ENCODE measurements around the gene PARVA.

The PARVA gene

DNA sequence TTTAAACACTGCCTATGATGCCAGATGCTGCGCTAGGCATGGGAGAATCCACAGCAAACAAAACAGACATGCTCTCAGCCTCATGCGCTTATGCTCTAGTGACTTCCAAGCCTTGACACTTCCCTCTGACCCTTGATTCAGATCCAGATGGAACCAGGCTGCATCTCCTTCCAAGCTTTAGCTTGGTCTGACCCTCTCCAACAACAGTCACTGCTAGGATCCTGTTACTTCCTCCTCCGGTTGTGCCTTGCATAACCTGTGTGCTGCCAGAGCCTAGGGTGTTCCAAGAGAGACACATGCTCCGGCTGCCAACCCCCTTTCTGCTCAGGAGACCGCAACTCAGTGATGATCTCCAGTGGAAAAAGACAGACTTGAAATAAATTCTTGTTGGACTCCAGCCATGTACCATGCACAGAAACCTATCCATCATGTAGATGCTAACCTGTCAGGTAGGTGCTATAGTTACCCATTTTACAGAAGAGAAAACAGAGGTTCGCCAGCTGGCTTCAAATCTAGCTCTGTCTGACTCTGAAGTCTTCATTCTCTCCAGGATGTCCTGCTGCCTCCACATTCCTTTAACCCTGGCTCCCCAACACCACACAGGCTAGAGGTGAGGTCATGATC is 160.5 kb downstream of the PARVA start:
- no peak for DNase-seq

DNA sequence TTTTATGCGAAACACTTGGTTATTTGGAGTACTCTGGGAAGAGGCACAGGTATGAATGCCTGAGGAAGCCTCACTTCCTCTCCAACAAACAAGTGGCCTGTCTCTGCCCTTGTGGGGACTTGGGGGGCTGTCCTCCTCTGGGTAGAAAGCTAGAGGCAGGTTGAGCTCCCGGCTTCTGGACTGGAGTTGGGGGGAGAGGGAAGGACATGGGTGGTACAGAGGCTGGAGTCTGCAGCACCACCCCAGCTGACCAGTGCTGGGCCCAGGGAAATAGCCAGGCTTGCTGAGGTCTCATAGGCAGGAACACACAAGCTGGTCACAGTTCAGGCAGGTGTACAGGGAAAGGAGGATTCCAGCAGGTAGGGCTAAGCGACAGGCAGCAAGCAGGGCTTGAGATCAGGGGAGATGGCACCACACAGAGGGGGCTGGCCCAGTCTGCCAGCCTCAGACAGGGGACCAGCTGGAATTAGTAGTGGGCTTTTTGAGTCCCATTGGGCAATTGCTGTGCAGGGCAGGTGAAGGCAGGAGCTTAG is 161.6 kb downstream of the PARVA start:
- DNase-seq = no peak

- no peak for DNase-seq
Measured at GRCh38 chr11:12539572-12539971, 162.2 kb downstream of the PARVA start.

DNA sequence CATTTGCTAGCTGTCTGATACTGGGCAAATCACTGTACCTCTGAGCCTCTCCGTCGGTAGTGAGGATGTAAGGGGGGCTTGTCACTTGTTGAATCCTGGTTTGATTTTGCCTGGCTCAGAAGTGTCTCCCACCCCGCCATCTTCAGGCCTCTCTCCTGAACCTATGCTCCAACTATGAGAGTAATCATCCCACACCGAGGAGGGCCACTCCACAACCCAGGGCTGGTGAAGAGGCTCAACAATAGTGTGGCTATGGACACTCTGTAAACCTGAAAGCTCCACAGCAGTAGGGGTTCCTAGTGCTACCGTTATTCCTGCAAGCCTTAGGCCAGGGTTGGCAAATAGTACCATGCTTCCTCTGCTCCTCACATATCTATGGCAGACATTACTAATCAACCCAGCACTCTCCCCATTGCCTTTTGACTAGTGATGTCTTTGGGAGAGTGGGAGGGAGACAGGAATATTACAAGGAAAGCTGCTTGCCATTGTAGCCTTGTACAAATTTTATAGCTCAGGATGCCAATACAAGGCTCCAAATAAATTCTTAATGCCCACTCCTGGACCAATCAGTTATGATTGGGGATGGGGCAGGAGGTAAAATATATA is 162.8 kb downstream of the PARVA start:
- DNase-seq = no peak

- DNase-seq = no peak
Measured at GRCh38 chr11:12540913-12541582, 163.7 kb downstream of the PARVA start.

GRCh38 chr11:12541583-12542151 is 164.3 kb downstream of the PARVA start:
- no peak for DNase-seq

DNA sequence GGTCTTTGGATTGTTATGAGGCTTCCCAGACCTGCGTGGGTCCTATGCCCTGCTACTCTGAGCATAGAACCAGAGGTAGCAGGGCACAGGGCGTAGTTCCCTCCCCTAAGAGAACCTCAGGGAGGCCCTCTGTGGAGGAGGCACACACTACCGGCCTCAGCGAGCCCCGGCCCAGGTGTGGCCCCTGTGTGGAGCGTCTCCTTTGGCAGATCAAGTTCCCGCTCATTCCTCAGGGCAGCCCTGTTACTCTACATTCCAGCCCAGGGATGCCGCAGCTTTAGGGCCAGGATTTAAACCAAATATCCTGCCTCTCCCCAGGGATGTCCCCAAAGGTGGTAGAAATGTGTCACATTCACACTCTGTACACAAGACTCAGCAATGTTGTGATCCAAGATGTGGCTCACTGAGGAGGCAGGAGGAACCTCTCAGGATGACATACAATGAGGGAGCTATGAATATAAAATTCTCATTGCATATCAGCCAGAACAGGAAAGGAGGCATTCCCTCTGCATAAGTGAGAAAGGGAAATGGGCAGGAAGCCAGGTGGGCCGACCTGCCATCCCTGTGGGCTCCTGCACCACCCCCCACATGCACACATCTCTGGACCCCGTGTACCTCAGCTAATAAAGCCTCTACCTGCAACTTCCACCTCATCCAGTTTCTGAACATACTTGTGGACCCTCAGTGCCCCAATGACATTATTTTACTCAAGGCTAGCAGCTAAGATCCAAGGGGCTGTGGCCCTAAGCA is 165.0 kb downstream of the PARVA start:
- no peak for DNase-seq

DNA sequence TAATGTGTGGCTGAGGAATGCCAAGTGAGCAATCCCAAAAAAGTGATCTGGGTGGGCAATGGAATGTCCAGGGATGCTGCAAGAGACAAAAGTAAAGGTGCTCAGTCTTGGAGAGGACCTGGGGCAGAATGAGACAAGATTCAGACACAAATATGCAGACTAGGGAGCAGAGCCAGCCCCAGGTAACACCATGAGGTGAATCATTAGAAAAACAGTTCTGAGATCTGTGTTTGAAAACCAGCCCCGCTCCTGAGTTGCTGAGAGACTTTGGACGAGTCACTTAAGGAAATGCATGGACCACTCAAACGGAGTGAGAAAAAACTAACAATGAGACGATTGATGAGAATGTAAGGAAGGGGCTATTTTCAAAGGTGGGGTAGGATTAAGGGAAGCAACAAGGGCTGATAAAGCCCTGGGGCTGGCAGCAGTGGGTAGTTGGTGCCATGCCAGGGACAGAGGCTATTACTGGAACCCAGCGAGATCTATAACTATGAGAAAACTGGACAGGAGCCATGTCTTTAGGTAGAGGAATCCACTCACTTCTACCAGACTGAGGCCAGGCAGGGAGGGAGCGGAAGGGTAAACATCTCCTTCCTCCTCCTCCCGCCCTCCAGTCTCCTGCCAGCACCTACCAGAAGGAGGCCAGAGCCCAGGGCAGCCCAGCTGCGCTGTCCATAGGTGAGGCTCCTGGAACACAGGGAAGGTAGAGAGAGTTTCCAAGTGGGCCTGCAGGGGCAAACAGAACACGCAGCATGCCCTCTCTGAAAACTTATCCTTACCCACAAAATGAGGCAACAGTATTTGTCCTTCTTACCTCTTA is 166.4 kb downstream of the PARVA start:
- DNase-seq = no peak

DNA sequence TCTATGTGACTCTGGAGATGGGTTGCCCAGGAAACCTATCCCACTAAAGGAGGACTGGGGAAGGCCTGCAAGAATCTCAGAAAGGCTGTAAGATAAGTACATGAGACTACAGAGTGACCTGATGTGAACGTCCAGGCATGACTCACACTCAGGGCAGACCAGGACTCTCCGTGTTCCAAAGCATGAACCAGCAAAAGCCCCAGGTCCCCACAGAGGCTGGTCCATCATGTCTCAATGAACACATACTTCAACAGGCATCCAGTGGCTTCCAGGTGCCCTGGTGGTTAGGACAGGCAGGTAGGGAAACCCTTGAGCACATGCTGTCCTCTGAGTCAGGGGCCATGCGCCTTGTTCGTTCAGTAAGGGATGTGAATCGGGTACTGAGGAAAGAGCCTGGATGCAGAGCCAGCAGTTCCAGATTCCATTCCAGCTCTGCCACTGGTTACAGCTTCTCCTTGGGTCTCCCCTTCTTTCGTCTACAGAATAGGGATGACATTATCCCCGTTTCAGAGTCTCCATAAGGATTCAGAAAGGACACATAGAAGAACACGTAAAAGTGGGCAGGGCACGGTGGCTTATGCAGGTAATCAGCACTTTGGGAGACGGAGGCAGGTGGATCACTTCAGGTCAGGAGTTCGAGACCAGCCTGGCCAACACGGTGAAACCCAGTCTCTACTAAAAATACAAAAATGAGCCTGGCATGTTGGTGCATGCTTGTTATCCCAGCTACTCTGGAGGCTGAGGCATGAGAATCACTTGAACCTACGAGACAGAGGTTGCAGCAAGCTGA is 167.8 kb downstream of the PARVA start:
- DNase-seq = no peak

- no peak for DNase-seq
Measured at GRCh38 chr11:12546122-12546521, 168.8 kb downstream of the PARVA start.

DNA sequence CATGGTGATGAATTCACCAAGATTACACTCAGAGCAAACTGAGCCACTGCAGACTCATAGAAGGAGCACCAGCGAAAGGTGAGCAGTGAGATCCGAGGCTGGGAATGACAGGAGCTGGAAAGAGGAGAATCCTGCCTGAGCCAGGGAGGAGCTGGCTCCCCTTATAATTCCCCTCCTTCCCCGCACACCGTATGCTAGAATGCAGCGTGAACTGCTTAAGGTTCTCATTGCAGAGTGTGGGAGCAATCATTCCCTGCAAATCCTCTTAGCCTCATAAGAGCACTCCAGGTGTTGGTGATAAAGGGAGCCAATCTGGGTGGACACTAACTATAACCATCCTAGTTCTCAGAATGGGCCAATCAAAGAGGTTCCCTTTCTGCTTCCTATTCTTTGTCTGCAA is 169.3 kb downstream of the PARVA start:
- no peak for DNase-seq

GRCh38 chr11:12547953-12548650 is 170.7 kb downstream of the PARVA start:
- no peak for DNase-seq

DNA sequence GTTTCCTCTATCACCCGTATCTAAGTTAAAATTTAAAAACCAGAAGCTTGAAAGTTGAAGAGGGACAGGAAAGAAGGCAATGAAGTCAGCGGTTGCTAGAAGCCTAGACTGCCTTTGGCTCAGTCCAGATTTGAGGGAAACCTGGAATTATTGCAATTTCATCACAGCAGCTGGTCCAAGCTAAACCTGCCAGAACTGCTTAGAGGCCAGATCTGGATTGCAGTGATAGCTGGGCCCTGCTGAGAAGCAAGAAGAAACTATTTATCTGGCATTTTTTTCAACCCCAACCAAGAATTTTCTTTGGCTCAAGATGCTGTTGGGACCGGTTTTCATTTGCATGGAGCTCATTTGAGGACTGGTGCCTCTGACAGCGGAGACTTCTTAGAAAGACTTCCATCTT is 175.3 kb downstream of the PARVA start:
- no peak for DNase-seq

DNA sequence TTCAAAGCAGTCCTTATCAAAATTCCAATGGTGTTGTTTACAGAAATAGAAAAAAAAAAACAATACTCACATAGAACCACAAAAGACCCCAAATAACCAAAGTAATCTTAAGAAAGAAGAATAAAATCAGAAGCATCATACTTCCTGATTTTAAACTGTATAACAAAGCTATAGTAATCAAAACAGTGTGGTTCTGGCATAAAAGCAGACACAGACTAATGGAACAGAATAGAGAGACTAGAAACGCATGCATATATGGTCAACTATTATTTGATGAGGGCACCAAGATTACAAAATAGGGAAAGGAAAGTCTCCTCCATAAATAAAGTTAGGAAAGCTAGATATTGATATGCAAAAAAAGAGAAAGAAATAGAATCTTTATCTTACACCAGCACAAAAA is 176.8 kb downstream of the PARVA start:
- no peak for DNase-seq

DNA sequence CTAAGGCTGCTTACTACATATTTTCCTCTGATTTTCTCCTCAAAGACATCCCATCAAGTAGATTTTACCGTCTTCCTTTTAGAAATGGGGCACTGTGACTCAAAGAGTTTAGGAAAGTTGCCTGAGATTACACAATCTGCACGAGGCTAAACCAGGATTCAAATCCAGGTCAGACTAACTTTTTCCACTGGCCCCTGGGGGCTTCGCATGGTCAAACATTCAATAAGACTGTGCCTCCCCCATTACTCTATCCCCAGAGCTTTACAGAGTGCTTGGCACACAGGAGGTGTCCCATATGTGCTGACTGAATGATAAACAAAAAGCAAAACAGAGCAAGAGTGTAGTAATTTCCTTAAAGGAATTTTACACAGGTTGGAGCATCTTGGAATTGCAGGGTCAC is 178.8 kb downstream of the PARVA start:
- no peak for DNase-seq

GRCh38 chr11:12556788-12557384 is 179.5 kb downstream of the PARVA start:
- DNase-seq = no peak

- DNase-seq = no peak
Measured at GRCh38 chr11:12559011-12559410, 181.6 kb downstream of the PARVA start.

- no peak for DNase-seq
Measured at GRCh38 chr11:12560362-12560761, 183.0 kb downstream of the PARVA start.

GRCh38 chr11:12560861-12561260 is 183.5 kb downstream of the PARVA start:
- no peak for DNase-seq

DNA sequence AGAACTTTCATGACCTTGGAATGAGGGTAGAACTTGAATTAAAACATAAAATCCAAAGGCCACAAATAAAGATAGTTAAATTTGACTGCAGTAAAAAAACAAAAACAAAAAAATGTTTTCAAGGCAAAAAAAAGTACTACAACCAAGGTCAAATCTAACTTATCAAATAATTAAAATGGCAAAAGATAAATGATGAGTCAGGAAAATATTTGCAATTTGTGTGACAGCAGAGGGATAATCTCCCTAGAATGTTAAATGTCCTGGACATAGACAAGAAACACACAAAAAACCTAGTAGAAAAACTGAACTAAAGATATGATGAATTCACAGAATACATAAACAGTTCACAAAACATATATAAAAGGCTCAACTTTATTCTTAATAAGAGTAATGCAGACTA is 186.6 kb downstream of the PARVA start:
- no peak for DNase-seq
